NCI-H510A (cell line): ENCODE data around the gene KRTAP19-7.

ENCODE experiments used
- DNase-seq: peaks from one replicate; lab custom pipeline; 2025; lab: John Stamatoyannopoulos, UW

Gene KRTAP19-7

GRCh38 chr21:30561264-30561895 lies at the start of gene KRTAP19-7:
Gene KRTAP19-7 (minus strand): TSS chr21:30561314. CDS start chr21:30561289, 25 bp downstream.
- no peak for DNase-seq

- no peak for DNase-seq
Measured at GRCh38 chr21:30605968-30606367, 44.9 kb upstream of the KRTAP19-7 start.

GRCh38 chr21:30600787-30601186 lies 39.7 kb upstream of the KRTAP19-7 start, which contains the start of gene KRTAP22-1:
Gene KRTAP22-1 (plus strand): TSS chr21:30601087.
- DNase-seq = no peak

- no peak for DNase-seq
Measured at GRCh38 chr21:30598802-30599201, 37.7 kb upstream of the KRTAP19-7 start, which contains the start of gene KRTAP6-2. Gene KRTAP6-2 (minus strand): TSS chr21:30598902. CDS start chr21:30598874, 28 bp downstream.

GRCh38 chr21:30592140-30592539 lies 31.0 kb upstream of the KRTAP19-7 start, which contains the start of gene KRTAP6-3:
Gene KRTAP6-3 (plus strand): TSS chr21:30592440. CDS start chr21:30592446, 6 bp downstream.
- DNase-seq = no peak

GRCh38 chr21:30590297-30590696 lies 29.2 kb upstream of the KRTAP19-7 start, which contains the start of gene KRTAP22-2:
Gene KRTAP22-2 (minus strand): TSS chr21:30590397.
- DNase-seq = no peak

- no peak for DNase-seq
Measured at GRCh38 chr21:30582870-30583269, 21.8 kb upstream of the KRTAP19-7 start.

GRCh38 chr21:30580132-30580531 lies 19.0 kb upstream of the KRTAP19-7 start:
- no peak for DNase-seq

GRCh38 chr21:30579346-30579745 lies 18.2 kb upstream of the KRTAP19-7 start:
- no peak for DNase-seq

GRCh38 chr21:30577766-30578165 lies 16.7 kb upstream of the KRTAP19-7 start:
- DNase-seq = no peak

- DNase-seq = no peak
Measured at GRCh38 chr21:30567617-30568016, 6.5 kb upstream of the KRTAP19-7 start.

GRCh38 chr21:30563630-30564029 lies 2.5 kb upstream of the KRTAP19-7 start:
- DNase-seq = no peak

- no peak for DNase-seq
Measured at GRCh38 chr21:30563072-30563471, 2.0 kb upstream of the KRTAP19-7 start.

- DNase-seq = no peak
Measured at GRCh38 chr21:30561957-30562356, 843 bp upstream of the KRTAP19-7 start.

GRCh38 chr21:30555095-30555494 lies 6.0 kb downstream of the KRTAP19-7 start:
- DNase-seq = no peak

GRCh38 chr21:30552782-30553181 lies 8.3 kb downstream of the KRTAP19-7 start:
- DNase-seq = no peak

GRCh38 chr21:30541764-30542163 lies 19.4 kb downstream of the KRTAP19-7 start, which contains the start of gene KRTAP19-6:
Gene KRTAP19-6 (minus strand): TSS chr21:30541864. CDS start chr21:30541833, 31 bp downstream.
- no peak for DNase-seq

- DNase-seq = no peak
Measured at GRCh38 chr21:30518876-30519275, 42.2 kb downstream of the KRTAP19-7 start.

GRCh38 chr21:30515681-30516080 lies 45.4 kb downstream of the KRTAP19-7 start:
- no peak for DNase-seq
